ENCODE measurements around the gene JAZF1. TPM values are rescaled to one million over a fixed set of nuclear protein-coding genes. Genes with fewer than 3 reads are reported as not detected.

Gene JAZF1
- total and polyA plus RNA-seq, 2 of the 4 experiments (the other 2 are of a cell fraction) = 8.4 to 10.5 TPM

DNA sequence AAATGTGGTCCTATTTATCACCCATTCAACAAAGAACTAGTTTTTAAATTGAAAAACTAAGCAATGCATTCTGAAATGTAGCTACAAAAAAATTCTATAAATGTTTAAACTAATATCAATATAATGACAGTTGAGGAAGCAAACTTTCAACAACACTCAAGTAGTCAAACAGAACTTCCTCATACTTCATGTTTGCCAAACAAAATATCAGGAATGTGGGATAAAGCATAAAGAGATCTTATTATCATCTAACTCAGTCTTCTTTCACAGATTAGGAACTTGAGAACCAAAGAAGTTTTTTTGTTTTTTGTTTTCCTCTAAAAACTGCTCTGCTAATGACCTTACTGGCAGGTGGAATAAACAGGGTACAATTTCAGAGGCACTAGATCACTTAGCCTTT, 116.2 kb downstream of the JAZF1 start:
- Histone ChIP-seq H4K91ac (ENCODE audit: insufficient read depth, low read depth, low read length) (no peak overlapping the region), H3K14ac (replicated peaks; ENCODE audit: low read depth, low read length) (no peak overlapping the region; the same call in 1 of the 2 replicates), H2BK20ac (ENCODE audit: low read depth, low read length) (no peak overlapping the region), H2BK15ac (ENCODE audit: low read depth, low read length) (no peak overlapping the region), H3K79me1 (ENCODE audit: low read depth in 1 of 2, low read length in 2 of 2) (peaks cover 9 to 54% of the 10 kb centered on the region in 2 experiments), H3K4me2 (ENCODE audit: low read depth, low read length) (no peak overlapping the region), H3K18ac (ENCODE audit: low read depth, low read length) (no peak overlapping the region), H3K27ac (ENCODE audit: insufficient read depth, low read length) (peak overlapping the region; percentile 21; the same call in 1 of the 2 replicates), H4K5ac (ENCODE audit: low read depth, low read length) (no peak overlapping the region), H2BK5ac (ENCODE audit: low read depth, low read length, poor library complexity, severe bottlenecking) (no peak overlapping the region), H3K4ac (ENCODE audit: low read depth, low read length) (no peak overlapping the region), H3K27me3 (ENCODE audit: control insufficient read depth, insufficient read depth, low read length) (no peaks in the 10 kb centered on the region), H2AK5ac (ENCODE audit: low read depth, low read length) (no peak overlapping the region), H3K9me3 (ENCODE audit: control insufficient read depth, insufficient read depth, low read length) (no peaks in the 10 kb centered on the region), H3K4me3 (ENCODE audit: insufficient read depth, low read depth, low read length) (no peak overlapping the region), H3K56ac (ENCODE audit: extremely low read depth, insufficient read depth, low read length) (no peak overlapping the region), H3K36me3 (ENCODE audit: control insufficient read depth, insufficient read depth, low read length) (no peaks in the 10 kb centered on the region), H2AFZ (replicated peaks; ENCODE audit: low read length, poor library complexity) (no peak overlapping the region), H3K4me1 (ENCODE audit: control insufficient read depth, insufficient read depth, low read length) (peaks cover 24% of the 10 kb centered on the region), H3K23ac (ENCODE audit: low read depth, low read length) (no peak overlapping the region; the same call in 1 of the 2 replicates), H3K9me1 (ENCODE audit: insufficient read depth, low read length) (peaks cover 13% of the 10 kb centered on the region), H3K9ac (ENCODE audit: low read depth, low read length) (no peak overlapping the region), H2BK120ac (ENCODE audit: low read depth, low read length) (peak overlapping the region; percentile 57; the same call in 1 of the 2 replicates), H4K20me1 (ENCODE audit: insufficient read depth, low read length) (peaks cover 6% of the 10 kb centered on the region; the same call in 1 of the 2 replicates), H4K8ac (ENCODE audit: low read depth in 2 of 2, low read length in 2 of 2) (no peak overlapping the region), H2AK9ac (replicated peaks; ENCODE audit: low read depth, low read length, poor library complexity) (no peak overlapping the region)
- ChIA-PET CTCF (interaction anchor here (0.6 to 0.7 kb wide), 2 partner anchors 37 to 147 kb away, joined by 3 read pairs; no protein-coding TSS in a partner anchor), POLR2A (ENCODE audit: unreplicated experiment) (no interaction called here)
- no TSS peak for BruUV-seq (replicated peaks)
- in situ Hi-C loops (cut with MboI; ENCODE audit: low sequenced_read_pairs) (no loop called here), intact Hi-C loops (cut with micrococcal nuclease) (no loop called here), dilution Hi-C loops (cut with HindIII; ENCODE audit: low sequenced_read_pairs, unreplicated experiment) (no loop called here)
- DNase-seq (no peak), ATAC-seq (ENCODE audit: low read depth) (no peak)
- TF ChIP-seq RFX5 (IDR thresholded peaks at IDR 0.05; ENCODE audit: low read depth, low read length) (no peak), MAZ (IDR thresholded peaks at IDR 0.05; ENCODE audit: borderline replicate concordance, low read depth, low read length) (no peak), CHD1 (IDR thresholded peaks at IDR 0.05; ENCODE audit: low read depth, low read length) (no peak), RCOR1 (IDR thresholded peaks at IDR 0.05; ENCODE audit: insufficient replicate concordance, low read length) (no peak)
- TF ChIP-seq, protein P1, sequence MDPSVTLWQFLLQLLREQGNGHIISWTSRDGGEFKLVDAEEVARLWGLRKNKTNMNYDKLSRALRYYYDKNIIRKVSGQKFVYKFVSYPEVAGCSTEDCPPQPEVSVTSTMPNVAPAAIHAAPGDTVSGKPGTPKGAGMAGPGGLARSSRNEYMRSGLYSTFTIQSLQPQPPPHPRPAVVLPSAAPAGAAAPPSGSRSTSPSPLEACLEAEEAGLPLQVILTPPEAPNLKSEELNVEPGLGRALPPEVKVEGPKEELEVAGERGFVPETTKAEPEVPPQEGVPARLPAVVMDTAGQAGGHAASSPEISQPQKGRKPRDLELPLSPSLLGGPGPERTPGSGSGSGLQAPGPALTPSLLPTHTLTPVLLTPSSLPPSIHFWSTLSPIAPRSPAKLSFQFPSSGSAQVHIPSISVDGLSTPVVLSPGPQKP (IDR thresholded peaks at IDR 0.05; ENCODE audit: borderline replicate concordance, low read depth, low read length) = no peak

Measured in IMR-90 (cell line).